Activated T-helper 1 cell treated with anti-CD3 and anti-CD28 coated beads, Interleukin-12 subunit alpha, Interleukin-12 subunit beta, Interleukin-2, Interleukin-4 antibody, amounts not matched to agents 30 ng/mL and 10 ng/mL and 1 ng/mL, durations not matched to agents 14 hours and 24 hours and 36 hours (primary cell): Measurements from ENCODE around the gene ERVK3-1. TPM values are rescaled to one million over a fixed set of nuclear protein-coding genes. Genes with fewer than 3 reads are reported as not detected.

Experiments used
- DNase-seq: peaks from one replicate; pipeline ENCODE4 v3.0.0; 2021; ENCODE audit warnings: low spot score
- H3K27ac Mint-ChIP-seq: one replicate; pipeline ENCODE4 v1.8.0; 2021; ENCODE audit warnings: mild to moderate bottlenecking, mixed read lengths
- H3K27me3 Mint-ChIP-seq: one replicate; pipeline ENCODE4 v1.8.0; 2022; ENCODE audit warnings: mild to moderate bottlenecking, moderate library complexity, mixed read lengths; ENCODE audit not compliant: insufficient read depth
- H3K36me3 Mint-ChIP-seq: one replicate; pipeline ENCODE4 v1.8.0; 2021; ENCODE audit warnings: low read depth, mixed read lengths
- H3K4me1 Mint-ChIP-seq: one replicate; pipeline ENCODE4 v1.8.0; 2021; ENCODE audit warnings: low read depth, mixed read lengths
- H3K4me3 Mint-ChIP-seq: one replicate; pipeline ENCODE4 v1.8.0; 2021; ENCODE audit warnings: mild to moderate bottlenecking, moderate library complexity, mixed read lengths
- H3K9me3 Mint-ChIP-seq: one replicate; pipeline ENCODE4 v1.8.0; 2021; ENCODE audit warnings: mixed read lengths
- intact Hi-C: fragments of 100-400 bp; cut with micrococcal nuclease; formaldehyde crosslinking; loops from one replicate; pipeline ENCODE4 v1.15.1; 2024
- total RNA-seq: library from RNA; stranded (reverse); gene quantifications from 2 replicates; pipeline ENCODE4 v1.2.3, GENCODE V29; 2022

The ERVK3-1 gene
- total RNA-seq, 1 donor from 2014 or later: 87.1 TPM

DNA sequence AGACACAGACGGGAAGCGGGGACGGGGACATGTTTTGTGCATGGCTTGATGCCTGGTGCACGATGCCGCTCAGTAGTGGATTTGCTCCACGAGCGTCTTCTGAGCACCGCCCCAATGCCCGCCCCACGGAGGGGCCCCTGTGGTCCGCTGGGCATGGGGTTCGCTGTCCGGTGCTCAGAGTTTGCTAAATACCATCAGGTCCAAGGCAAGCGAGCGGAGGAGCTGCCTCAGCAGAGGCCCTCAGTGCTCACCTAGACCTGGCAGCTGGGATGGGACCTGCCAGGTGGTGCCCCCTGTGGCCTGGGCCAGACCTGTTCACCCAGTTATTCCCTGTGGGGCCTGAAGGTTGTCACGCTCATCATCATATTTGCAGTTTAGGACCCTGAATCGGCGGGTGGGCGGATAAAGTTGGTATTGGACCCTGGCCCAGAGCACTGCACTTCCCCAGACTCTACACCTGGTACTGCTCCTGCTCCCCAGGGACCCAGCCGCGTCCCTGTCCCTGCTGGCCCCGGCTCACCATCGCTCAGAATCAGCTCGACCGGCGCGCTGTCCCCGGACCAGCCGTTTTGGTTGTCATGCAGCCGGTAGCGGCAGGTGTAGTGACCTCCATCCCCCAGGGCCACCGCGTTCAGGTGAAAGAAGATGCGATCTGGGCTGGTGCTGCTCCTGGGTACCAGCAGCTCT, 45.8 kb downstream of the ERVK3-1 start:
- DNase-seq: no peak
- peaks cover 23% of the 10 kb centered on the region for H3K4me1 Mint-ChIP-seq
- no peak overlapping the region for H3K27ac Mint-ChIP-seq
- no peaks in the 10 kb centered on the region for H3K9me3 Mint-ChIP-seq
- H3K36me3 Mint-ChIP-seq: peaks cover 5% of the 10 kb centered on the region
- no peak overlapping the region for H3K4me3 Mint-ChIP-seq
- no peaks in the 10 kb centered on the region for H3K27me3 Mint-ChIP-seq
- intact Hi-C loops: no loop called here

GRCh38 chr19:58351558-58351878, 46.3 kb downstream of the ERVK3-1 start:
- Mint-ChIP-seq H3K27ac (no peak overlapping the region), H3K4me3 (no peak overlapping the region), H3K9me3 (no peaks in the 10 kb centered on the region), H3K27me3 (no peaks in the 10 kb centered on the region), H3K4me1 (peaks cover 18% of the 10 kb centered on the region), H3K36me3 (peaks cover 5% of the 10 kb centered on the region)
- DNase-seq: no peak
- intact Hi-C loops: no loop called here

- Mint-ChIP-seq H3K4me3 (no peak overlapping the region), H3K27me3 (no peaks in the 10 kb centered on the region), H3K9me3 (no peaks in the 10 kb centered on the region), H3K36me3 (peaks cover 5% of the 10 kb centered on the region), H3K4me1 (peaks cover 15% of the 10 kb centered on the region), H3K27ac (no peak overlapping the region)
- intact Hi-C loops: no loop called here
- DNase-seq: no peak
These were observed 47.0 kb downstream of the ERVK3-1 start for GRCh38 chr19:58351990-58352755.

DNA sequence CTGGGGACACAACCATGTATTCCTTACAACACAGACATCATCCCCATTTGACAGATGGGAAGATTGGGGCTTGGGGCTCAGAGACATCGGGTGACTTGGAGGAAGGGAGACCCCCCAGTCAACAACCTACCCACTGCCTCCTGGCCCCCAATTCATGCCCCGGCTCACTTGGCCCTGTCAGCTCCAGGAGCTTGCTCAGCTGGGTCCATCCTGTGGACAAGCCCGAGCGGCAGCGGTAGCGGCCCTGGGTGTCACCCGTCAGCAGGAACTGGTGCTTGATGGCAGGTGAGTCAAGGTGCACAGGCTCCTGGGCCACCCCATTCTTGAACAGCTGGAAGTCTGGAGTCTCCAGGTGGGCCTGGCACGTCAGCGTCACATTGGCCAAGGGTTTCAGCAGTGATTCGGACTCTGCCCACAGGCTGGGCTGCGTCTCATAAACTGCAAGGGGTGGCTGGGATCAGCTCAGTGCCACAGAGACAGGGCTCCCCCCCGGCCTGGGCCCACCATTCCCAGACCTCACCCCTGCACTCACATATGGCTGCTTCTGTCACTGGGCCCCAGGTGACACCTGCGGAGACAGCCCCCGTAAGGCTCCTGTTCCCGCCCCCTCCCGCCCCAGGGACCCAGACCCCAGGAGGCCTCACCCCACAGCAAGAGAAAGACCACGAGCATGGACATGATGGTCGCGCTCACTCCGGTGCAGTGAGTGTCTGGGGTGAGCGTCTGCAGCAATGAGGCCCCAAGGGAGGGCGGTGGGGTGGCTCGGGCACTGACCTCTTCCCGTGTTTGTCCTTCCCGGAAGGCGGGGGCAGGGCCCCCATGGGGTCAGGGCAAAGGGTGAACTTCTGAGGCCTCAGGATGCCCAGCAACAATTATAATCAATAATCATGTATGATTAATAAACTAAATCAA, 47.8 kb downstream of the ERVK3-1 start, which contains the start of gene A1BG:
A1BG (minus strand) TSS at position 733 of the 912 bp plus-strand sequence; CDS start at position 678, 55 bp downstream.
- no peak for DNase-seq
- H3K9me3 Mint-ChIP-seq: no peaks in the 10 kb centered on the region
- H3K27ac Mint-ChIP-seq: no peak within 1 kb of the TSS
- no peak within 1 kb of the TSS for H3K4me3 Mint-ChIP-seq
- H3K36me3 Mint-ChIP-seq: peaks cover 5% of the 10 kb centered on the region
- H3K27me3 Mint-ChIP-seq: no peaks in the 10 kb centered on the region
- intact Hi-C loops: no loop called here
- H3K4me1 Mint-ChIP-seq: peaks cover 15% of the 10 kb centered on the region

DNA sequence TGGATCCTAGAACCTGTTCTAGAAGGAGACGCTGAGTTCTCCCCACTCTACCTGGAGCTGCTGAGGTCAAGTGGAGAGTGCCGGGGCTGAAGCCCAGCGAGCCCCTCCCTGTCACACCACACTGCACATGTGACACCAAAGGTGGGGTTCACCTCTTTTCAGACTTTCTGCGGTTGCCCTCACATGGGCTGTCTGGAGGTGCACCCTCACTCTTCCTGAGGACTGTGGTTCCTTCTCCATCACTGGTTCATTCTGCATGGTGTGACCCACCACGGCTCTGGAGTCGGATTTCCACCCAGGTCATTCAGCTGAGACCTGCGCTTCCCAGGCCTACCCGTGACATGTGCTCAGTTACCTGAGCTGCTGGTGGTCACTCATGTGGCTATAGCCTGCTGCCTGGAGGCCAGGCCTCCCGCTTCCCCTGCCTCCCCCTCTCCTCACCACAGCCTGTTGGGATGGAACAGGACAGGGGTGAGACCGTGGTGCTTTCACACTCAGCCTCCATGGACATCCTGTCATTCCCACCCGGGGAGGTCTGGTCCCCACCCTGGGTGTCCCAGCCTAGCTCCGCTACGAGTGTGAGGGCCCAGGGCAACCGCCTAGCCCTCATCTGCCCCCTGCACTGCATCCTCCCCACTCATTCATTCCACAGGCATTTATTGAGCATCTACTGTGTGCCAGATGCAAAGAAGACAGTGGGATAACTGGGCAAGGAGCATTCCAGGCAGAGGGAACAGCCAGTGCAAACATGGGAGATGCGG, 48.7 kb downstream of the ERVK3-1 start:
- no peak overlapping the region for H3K27ac Mint-ChIP-seq

GRCh38 chr19:58354478-58355030, 49.4 kb downstream of the ERVK3-1 start:
- DNase-seq: no peak

More for the DNA sequence above, 48.7 kb downstream of the ERVK3-1 start:
- Mint-ChIP-seq H3K4me1 (peaks cover 7% of the 10 kb centered on the region), H3K4me3 (no peak overlapping the region), H3K9me3 (no peaks in the 10 kb centered on the region), H3K27me3 (no peaks in the 10 kb centered on the region), H3K36me3 (peaks cover 5% of the 10 kb centered on the region)
- no peak for DNase-seq
- intact Hi-C loops: no loop called here

DNA sequence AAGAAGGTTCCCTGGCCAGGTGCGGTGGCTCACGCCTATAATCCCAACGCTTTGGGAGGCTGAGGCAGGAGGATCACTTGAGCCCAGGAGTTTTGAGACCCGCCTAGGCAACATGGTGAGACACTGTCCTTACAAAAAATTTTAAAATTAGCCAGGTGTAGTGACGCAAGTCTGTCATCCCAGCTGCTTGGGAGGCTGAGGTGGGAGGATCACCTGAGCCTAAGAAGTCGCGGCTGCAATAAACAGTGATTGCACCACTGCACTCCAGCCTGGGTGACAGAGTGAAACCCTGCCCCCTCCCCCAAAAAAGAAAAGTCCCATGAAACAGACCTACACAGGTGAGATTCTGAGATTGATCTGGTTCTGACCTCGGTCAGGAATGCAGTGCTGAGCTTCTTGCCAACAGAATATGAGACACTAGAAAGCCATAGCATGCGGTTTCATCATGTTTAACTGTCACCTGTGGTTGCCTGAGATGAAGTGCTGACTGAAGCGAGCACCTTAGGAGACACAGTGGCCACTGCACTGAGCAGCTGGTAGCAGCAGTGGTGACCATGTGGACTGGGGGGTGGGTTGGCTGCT, 50.1 kb downstream of the ERVK3-1 start:
- Mint-ChIP-seq H3K27ac (no peak overlapping the region), H3K27me3 (no peaks in the 10 kb centered on the region), H3K4me1 (no peaks in the 10 kb centered on the region), H3K4me3 (no peak overlapping the region), H3K9me3 (no peaks in the 10 kb centered on the region), H3K36me3 (peaks cover 2% of the 10 kb centered on the region)
- no peak for DNase-seq
- intact Hi-C loops: no loop called here

More at GRCh38 chr19:58354478-58355030, 49.4 kb downstream of the ERVK3-1 start:
- Mint-ChIP-seq H3K9me3 (no peaks in the 10 kb centered on the region), H3K27me3 (no peaks in the 10 kb centered on the region), H3K36me3 (peaks cover 4% of the 10 kb centered on the region), H3K27ac (no peak overlapping the region), H3K4me3 (no peak overlapping the region), H3K4me1 (peaks cover 3% of the 10 kb centered on the region)
- intact Hi-C loops: no loop called here

GRCh38 chr19:58355908-58356765, 51.0 kb downstream of the ERVK3-1 start:
- H3K27me3 Mint-ChIP-seq: no peaks in the 10 kb centered on the region
- H3K36me3 Mint-ChIP-seq: peaks cover 2% of the 10 kb centered on the region
- no peaks in the 10 kb centered on the region for H3K4me1 Mint-ChIP-seq
- intact Hi-C loops: no loop called here
- peak; percentile 29 for DNase-seq
- H3K27ac Mint-ChIP-seq: no peak overlapping the region
- H3K4me3 Mint-ChIP-seq: peak overlapping the region; percentile 33
- H3K9me3 Mint-ChIP-seq: no peaks in the 10 kb centered on the region

DNA sequence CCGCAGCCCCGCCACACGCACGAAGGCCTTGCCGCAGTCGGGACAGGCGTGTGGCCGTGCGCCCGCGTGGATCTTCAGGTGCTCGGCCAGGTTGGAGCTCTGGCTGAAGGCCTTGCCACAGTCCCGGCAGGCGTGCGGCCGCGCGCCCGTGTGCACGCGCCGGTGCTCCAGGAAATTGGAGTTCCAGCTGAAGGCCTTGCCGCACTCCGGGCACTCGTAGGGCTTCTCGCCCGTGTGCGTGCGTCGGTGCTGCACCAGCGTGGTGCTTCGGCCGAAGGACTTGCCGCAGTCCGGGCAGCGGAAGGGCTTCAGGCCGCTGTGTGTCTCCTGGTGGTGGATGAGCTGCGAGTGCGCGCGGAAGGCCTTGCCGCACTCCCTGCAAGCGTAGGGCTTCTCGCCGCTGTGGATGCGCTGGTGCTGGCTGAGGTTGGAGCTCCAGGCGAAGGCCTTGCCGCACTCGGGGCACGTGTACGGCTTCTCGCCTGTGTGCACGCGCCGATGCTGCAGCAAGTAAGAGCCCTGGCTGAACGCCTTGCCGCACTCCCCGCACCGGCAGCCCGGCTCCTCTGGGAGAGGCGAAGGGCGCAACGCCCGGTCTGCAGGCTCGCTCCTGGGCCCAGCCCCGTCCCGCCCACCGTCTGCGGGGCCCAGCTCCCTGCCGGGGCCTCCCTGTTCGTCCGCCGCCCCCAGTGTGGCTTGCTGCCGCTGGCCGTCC, 51.7 kb downstream of the ERVK3-1 start:
- Mint-ChIP-seq H3K4me3 (peak overlapping the region; percentile 33), H3K4me1 (peaks cover 4% of the 10 kb centered on the region), H3K9me3 (no peaks in the 10 kb centered on the region), H3K27ac (no peak overlapping the region), H3K36me3 (peaks cover 2% of the 10 kb centered on the region), H3K27me3 (no peaks in the 10 kb centered on the region)
- intact Hi-C loops: no loop called here
- DNase-seq: no peak

- H3K9me3 Mint-ChIP-seq: no peaks in the 10 kb centered on the region
- no peaks in the 10 kb centered on the region for H3K27me3 Mint-ChIP-seq
- H3K36me3 Mint-ChIP-seq: no peaks in the 10 kb centered on the region
- no peak overlapping the region for H3K27ac Mint-ChIP-seq
- no peak overlapping the region for H3K4me3 Mint-ChIP-seq
- peaks cover 7% of the 10 kb centered on the region for H3K4me1 Mint-ChIP-seq
- intact Hi-C loops: no loop called here
- no peak for DNase-seq
These were observed 52.4 kb downstream of the ERVK3-1 start for GRCh38 chr19:58357481-58358145.
